Measurements from ENCODE around the gene SLC9A9. TPM values are rescaled to one million over a fixed set of nuclear protein-coding genes. Genes with fewer than 3 reads are reported as not detected.

SLC9A9 gene
- total RNA-seq, 2 donors from 2014 or later, result 23.6 to 31.0 TPM

GRCh38 chr3:143332026-143332425 lies 516.2 kb downstream of the SLC9A9 start:
- WGBS, result 59% methylated on average over 1 of the region's 1 CpG
- Histone ChIP-seq H3K27ac (no peak overlapping the region), H3K4me3 (no peak overlapping the region), H3K36me3 (no peaks in the 10 kb centered on the region), H3K4me1 (replicated peaks) (no peaks in the 10 kb centered on the region), H3K9me3 (no peaks in the 10 kb centered on the region), H3K27me3 (replicated peaks; ENCODE audit: insufficient read depth) (no peaks in the 10 kb centered on the region)
- no peak for DNase-seq (ENCODE audit: low spot score)
- intact Hi-C loops (cut with DNase I), result no loop called here
- TF ChIP-seq POLR2A (IDR thresholded peaks at IDR 0.05), result no peak
- no peak for TF ChIP-seq CTCF (IDR thresholded peaks at IDR 0.05)
- TF ChIP-seq POLR2AphosphoS5 (IDR thresholded peaks at IDR 0.05), result no peak

- H3K36me3 ChIP-seq, result no peaks in the 10 kb centered on the region
- no peak for DNase-seq (ENCODE audit: low spot score)
- intact Hi-C loops (cut with DNase I), result no loop called here
- no peaks in the 10 kb centered on the region for H3K9me3 ChIP-seq
- 79% methylated on average over 5 of the region's 5 CpGs for WGBS
- H3K4me1 ChIP-seq (replicated peaks), result no peaks in the 10 kb centered on the region
- TF ChIP-seq POLR2A (IDR thresholded peaks at IDR 0.05) (no peak), POLR2AphosphoS5 (IDR thresholded peaks at IDR 0.05) (no peak), CTCF (IDR thresholded peaks at IDR 0.05) (no peak)
- H3K27me3 ChIP-seq (replicated peaks; ENCODE audit: insufficient read depth), result no peaks in the 10 kb centered on the region
- no peak overlapping the region for H3K27ac ChIP-seq
- no peak overlapping the region for H3K4me3 ChIP-seq
Observed at GRCh38 chr3:143331350-143331749, 516.9 kb downstream of the SLC9A9 start.

GRCh38 chr3:143330296-143330868 lies 517.9 kb downstream of the SLC9A9 start:
- 75% methylated on average over 2 of the region's 2 CpGs for WGBS
- Histone ChIP-seq H3K9me3 (no peaks in the 10 kb centered on the region), H3K36me3 (no peaks in the 10 kb centered on the region), H3K27ac (no peak overlapping the region), H3K27me3 (replicated peaks; ENCODE audit: insufficient read depth) (no peaks in the 10 kb centered on the region), H3K4me3 (no peak overlapping the region), H3K4me1 (replicated peaks) (no peaks in the 10 kb centered on the region)
- intact Hi-C loops (cut with DNase I), result no loop called here
- DNase-seq (ENCODE audit: low spot score), result no peak
- TF ChIP-seq POLR2AphosphoS5 (IDR thresholded peaks at IDR 0.05), result no peak
- TF ChIP-seq POLR2A (IDR thresholded peaks at IDR 0.05), result no peak
- no peak for TF ChIP-seq CTCF (IDR thresholded peaks at IDR 0.05)

- no peak for DNase-seq (ENCODE audit: low spot score)
- intact Hi-C loops (cut with DNase I), result no loop called here
Observed at GRCh38 chr3:143329567-143330211, 518.6 kb downstream of the SLC9A9 start.

More at GRCh38 chr3:143329567-143330211, 518.6 kb downstream of the SLC9A9 start:
- Histone ChIP-seq H3K9me3 (no peaks in the 10 kb centered on the region), H3K4me3 (no peak overlapping the region), H3K27ac (no peak overlapping the region), H3K36me3 (no peaks in the 10 kb centered on the region), H3K4me1 (replicated peaks) (no peaks in the 10 kb centered on the region), H3K27me3 (replicated peaks; ENCODE audit: insufficient read depth) (no peaks in the 10 kb centered on the region)
- 40% methylated on average over 19 of the region's 19 CpGs for WGBS
- no peak for TF ChIP-seq POLR2A (IDR thresholded peaks at IDR 0.05)
- TF ChIP-seq POLR2AphosphoS5 (IDR thresholded peaks at IDR 0.05), result no peak
- TF ChIP-seq CTCF (IDR thresholded peaks at IDR 0.05), result no peak

Data from prostate gland (tissue), 2 donors.